Hypothalamus (tissue), 51 donors: ENCODE results near the gene TMEM200A.
"Not testable (repeated sequence)": the region's sequence is repeated elsewhere in the genome, so short reads cannot be mapped to it uniquely, and the experiment has no call there.

Experiments used
- DNase-seq, 51 donors: peaks; one replicate each; lab custom pipeline; 2025; lab: John Stamatoyannopoulos, UW

Gene TMEM200A

DNA sequence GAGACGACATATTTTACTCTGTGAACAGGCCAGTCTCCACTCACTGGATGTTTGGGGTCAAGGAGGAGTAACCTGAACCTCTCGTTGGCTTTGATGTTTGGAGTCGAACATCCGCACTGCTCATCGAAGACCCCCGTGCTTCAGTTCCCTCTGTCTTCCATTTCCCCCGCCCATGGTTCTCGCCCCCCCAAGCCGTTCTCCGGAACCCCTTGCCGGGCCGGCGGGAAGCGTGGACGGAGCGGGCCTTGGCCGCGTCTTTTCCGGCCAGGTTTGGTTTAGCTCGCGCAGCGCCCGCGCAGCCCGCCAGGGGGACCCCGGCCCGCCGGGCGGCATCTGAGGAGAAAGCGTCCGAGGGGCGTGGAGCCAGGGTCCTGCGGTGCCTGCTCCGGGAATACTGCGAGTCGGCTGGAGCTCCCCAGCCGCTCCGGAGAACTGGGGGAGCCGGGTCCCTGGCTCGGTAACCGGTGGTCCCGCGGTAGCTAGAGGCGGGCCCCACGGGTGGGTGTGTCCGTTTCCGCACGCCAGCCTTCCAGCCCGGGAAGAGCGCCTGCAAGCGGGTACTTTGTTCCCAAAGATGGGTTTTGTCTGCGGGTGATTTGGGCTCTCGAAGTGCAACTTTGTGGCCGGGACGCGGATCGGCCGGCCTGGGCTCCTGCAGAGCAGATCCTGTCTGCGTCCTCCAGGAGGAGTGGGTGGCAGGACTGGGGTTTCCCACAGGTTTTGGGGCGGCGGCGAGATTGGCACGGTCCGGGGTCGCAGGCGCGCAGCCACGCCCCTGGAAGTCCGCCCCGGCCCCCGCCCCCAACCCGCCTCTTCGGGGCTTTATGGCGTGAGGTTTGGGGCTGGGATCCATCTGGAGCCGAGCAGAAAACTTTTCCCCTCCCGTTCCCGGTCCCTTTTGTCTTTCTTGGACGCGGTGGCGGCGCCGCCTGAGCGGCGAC lies at the start of gene TMEM200A:
Gene TMEM200A (plus strand): TSS at position 852 of the 941 bp plus-strand sequence. CDS start 74,406 bp downstream, outside the sequence.
- peak in 18 of 51 donors; percentile 2 to 47 (median 17) for DNase-seq

DNA sequence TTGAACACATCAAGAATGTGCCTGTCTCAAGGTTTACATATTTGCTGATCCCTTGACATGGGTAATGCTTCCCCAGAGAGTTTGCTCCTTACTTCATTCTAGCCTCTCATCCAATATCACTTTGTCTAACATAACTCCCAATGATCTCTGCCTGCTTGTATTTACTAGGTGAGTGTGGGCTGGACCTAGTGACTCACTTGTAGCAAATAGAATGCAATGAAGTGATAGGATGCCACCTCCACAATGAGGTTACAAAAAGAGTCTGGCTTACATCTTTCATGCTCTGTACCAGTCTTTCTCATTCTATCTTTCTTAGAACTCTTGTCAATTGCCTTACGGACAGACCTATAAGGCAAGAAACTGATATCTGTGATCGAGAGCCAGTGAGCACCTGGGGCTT lies 44.9 kb upstream of the TMEM200A start:
- DNase-seq, result no peak

DNA sequence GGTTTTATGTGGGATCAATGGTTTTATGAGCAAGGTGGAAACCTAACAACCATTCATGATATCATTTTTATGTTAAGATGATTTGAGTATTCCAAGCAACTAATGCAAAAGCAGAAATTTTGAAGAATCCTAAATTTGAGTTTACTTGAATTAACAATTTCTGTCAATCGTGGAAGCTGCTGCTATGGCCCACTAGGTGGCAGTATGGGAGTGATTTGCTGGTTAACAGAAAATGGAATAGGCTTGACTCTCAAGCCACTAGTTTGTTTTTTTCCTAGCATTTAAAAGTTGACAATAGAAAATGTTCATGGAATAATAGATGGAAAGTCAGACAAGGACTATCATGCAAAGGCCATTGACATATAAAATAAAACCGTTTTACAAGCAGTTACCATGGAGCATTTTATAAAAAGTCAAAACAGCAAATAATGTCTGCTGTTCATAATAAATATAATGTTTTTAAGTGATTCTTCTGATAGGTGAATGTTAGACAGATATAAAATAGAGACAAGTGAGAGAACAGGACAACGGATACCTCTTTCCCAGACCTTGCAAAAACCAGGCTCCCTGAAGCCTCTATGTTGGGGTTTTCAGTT lies 43.0 kb upstream of the TMEM200A start:
- DNase-seq, result peak in 20 of 51 donors; percentile 1 to 55 (median 23)

DNA sequence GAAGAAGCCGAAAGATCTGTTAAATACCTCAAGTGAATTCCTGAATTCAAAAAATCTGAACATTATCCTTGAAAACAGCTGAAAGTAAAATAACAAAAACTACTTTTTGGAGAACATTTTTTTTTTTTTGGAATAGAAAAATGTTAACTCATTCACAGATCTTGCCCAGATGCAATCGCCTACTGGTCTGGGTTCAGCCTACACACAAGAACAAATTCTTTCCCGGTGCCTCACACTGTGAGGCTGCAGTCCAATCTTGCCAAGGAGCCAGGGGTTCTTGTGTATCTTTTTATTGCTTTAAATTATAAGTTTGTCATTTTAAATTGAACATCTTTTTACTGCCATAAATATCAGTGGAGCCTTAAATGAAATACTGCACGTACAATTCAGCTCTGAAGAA lies 41.2 kb upstream of the TMEM200A start:
- DNase-seq, result no peak

DNA sequence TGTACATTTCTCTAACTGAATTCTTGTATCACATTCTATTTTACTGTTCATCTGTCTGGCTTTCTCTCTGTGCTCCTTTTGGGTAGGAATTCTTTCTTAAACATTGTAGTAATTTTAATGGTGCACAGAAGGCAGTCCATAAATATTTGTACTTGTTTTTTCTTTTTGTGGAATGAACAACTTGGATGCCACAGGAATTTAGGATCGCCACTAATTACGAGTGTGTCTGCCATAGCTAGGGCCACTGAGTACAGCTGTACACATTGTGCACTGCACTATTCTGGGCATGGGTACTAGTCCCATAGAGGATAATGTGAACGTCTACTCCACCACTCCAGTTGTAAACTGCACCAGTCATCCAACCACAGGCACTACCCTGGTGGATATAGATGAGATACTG lies 39.3 kb upstream of the TMEM200A start:
- no peak for DNase-seq

DNA sequence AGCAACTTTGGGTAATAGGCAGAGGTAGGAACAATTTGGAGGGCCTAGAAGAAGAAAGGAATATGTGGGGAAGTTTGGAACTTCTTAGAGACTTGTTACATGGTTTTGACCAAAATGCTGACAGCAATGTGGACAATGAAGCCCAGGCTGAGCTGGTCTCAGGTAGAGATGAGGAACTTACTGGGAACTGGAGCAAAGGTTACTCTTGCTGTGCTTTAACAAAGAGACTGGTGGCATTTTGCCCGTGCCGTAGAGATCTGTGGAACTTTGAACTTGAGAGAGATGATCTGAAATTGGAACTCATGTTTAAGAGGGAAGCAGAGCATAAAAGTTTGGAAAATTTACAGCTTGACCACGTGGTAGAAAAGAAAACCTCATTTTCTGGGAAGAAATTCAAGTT lies 28.3 kb upstream of the TMEM200A start:
- no peak for DNase-seq

DNA sequence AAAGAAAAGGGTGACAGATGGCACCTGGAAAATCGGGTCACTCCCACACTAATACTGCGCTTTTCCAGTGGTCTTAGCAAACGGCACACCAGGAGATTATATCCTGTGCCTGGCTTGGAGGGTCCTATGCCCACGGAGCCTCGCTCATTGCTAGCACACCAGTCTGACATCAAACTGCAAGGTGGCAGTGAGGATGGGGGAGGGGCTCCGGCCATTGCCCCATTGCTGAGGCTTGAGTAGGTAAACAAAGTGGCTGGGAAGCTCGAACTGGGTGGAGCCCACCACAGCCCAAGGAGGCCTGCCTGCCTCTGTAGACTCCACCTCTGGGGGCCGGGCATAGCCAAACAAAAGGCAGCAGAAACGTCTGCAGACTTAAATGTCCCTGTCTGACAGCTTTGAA lies 19.5 kb upstream of the TMEM200A start:
- not testable (repeated sequence) for DNase-seq

DNA sequence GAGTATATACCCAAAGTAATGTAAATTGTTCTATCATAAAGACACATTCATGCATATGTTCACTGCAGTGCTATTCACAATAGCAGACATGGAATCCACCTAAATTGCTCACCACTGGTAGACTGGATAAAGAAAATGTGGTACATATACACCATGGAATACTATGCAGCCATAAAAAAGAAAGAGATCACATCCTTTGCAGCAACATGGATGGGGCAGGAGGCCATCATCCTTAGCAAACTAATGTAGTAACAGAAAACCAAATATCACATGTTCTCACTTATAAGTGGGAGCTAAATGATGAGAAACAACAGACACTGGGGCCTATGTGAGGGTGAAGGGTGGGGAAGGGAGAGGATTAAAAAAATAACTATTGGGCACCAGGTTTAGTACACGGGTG lies 11.5 kb upstream of the TMEM200A start:
- no peak for DNase-seq

DNA sequence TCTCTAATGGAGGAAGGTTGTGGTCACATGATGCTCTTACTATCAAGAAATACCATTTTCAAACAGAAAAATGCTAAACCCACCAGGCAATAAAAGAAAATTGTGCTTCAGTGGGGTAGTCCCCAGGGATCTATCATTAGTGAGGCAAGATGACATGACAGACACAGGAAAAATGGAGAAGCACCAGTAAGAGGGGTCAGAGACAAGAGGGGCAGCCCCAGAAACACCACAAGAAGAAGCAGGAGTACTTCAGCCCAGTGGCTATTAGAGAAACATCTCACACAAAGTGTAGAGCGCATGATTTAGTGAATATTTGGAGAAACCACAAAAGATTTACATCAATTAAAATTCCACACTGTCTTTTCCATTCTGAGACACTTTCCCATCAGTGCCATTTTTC lies 10.2 kb upstream of the TMEM200A start:
- DNase-seq, result no peak

DNA sequence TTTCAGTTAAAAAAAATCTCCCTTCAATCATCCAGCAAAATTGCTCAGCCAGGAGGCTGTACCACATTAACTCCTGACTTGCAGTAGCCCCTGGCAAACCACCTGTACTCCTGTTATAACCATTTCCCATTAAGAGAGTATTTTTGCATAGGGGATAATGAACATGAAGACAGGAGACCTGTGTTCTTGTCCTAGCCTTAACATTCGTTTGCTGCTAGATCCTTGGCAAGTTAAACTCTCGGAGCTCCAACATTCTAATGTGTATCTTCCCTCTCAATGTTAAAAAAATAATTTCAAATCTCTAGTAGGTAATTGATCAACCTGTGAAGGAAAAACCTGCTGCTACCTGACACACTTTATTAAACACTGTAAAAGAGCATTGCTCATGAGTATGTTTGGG lies 8.4 kb upstream of the TMEM200A start:
- no peak for DNase-seq

DNA sequence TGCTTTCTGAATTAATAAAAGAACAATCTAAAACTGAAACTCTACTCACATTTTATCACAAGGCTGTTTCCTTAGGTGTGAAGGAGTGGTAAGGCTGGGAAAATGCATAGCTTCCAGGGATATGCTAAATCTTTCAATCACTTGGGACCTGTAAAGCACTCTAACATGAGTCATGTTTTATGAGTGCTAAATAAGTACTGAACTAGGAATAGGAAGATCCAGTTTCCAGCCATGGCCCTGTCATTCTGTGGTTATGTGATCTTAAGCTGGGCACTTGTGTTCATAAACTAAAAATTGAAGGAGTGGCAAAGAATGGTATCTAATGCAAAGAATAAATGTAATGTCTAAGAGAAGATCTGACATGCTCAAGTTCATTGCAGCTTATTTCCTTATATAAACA lies 6.1 kb upstream of the TMEM200A start:
- no peak for DNase-seq

DNA sequence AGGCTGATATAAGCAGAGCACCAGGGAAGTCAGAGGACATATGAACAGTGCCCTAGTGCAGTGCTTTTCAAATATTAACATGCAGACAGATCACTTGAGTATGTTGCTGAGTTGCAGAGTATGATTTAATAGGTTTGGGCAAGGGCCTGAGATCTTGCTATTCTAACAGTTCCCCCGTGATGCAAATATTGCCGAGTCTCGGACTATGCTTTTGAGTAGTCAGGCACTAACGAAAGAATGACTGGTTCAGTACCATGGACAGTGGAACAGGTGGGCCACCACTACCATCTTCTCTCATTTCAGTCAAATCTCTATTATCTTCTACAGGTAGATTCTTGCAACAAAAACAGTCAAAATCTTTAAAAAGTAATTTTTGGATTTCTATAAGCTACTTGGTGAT lies 3.7 kb upstream of the TMEM200A start:
- DNase-seq, result no peak

DNA sequence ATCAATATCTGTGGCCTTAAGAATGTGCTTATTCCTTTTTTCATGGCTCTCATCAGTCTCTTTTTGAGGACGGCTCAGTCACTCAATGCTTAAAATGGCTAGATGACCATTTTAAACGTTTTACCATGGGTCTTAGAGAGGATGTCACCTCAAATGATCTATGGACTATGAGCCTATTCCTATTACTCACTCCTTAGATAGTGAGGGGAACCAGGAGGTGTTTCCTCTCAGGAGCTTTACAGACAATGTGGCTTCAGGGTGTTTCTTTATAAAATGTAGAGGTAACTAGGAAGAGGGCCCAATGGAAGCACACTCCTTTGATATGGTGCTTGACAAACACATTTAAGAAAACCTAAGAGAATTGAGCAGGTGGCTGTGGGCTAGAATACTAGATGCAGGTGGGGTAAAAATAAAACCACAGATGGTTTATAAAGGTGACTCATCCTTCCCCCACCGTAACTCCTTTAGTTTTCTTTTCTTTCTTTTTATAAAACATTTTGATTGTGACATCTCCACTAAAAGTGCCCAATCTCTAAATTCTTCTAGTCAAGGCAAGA lies 1.5 kb upstream of the TMEM200A start:
- DNase-seq, result no peak

DNA sequence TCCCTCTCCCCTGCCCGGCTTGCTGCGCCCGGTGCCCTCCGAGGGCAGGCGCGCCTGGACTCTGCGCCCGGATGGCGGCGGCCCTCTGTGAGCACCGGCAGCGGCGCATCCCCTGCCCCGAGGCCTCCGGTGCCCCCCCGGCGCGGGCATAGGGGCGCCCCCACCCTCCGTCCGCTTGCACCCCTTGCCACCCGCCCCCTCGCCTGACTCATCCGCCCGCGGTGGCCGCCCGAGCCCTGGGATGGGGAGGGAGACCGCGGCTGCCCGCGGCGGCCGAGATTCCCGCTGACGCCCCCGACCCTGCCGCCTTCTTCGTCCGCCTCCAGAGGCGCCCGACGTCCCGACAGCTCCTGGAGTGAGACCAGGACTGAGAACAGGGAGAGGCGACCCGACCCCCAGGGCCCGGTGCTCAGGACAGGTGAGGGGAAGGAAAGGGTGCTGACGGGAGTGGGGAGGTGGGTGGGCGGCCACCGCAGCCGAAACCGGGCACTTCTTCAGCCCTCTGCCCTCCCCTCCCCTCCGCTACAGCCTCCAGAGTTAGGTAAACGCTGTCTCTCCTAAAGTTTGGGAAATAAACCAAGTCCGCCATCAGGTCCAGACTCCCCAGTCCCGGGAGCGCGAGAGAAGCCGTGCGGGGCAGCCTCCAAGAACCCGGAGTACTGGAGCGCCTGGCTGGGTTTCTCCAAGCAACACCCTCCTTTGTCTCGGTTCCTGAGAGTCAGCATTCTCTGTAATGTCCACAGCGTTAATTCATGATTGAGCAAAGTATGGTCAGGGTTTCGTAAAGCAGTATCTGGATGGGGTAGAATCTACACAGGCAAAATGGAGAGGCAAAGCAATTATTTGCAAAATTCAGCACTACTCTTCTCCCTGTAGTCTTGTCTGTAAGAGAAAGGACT lies 539 bp downstream of the TMEM200A start:
- DNase-seq, result peak in 20 of 51 donors; percentile 1 to 52 (median 10)

DNA sequence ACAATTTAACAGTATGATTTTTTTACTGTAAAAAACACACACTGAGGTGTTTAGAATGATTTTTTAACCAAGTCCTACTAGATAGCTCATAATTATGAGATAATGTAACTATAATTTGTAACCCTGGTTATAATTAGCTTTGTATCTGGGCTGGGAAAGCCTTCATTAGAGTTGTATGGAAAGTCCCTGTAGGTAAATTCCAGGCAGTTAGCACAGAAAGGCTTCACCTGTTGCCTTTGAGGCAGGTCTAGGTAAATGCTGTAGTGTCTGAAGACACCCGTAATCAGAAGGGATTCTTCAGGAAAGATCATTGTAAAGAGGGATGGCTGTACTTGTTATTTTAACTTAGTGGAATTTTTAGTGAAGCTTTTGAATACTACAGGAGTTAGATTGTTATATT lies 1.9 kb downstream of the TMEM200A start:
- DNase-seq, result no peak

DNA sequence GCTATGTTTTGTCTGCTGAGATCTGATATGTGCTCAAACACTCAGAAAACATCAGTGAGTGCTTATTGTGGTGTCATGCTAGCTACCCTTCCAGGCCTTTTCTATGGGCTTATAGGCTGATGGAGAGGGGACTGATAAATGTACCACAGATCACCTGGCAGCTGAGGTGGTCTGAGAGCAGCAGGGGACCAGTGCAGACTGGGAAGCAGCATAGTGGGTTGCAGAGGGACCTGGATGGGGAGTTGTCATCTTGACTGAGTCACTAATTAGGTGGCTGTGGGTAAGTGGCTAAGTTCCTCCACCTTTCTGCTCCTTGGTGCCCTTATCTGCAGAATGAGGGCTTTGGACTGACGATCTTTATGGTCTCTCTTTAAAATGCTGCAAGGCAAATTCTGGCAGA lies 2.8 kb downstream of the TMEM200A start:
- DNase-seq, result no peak

DNA sequence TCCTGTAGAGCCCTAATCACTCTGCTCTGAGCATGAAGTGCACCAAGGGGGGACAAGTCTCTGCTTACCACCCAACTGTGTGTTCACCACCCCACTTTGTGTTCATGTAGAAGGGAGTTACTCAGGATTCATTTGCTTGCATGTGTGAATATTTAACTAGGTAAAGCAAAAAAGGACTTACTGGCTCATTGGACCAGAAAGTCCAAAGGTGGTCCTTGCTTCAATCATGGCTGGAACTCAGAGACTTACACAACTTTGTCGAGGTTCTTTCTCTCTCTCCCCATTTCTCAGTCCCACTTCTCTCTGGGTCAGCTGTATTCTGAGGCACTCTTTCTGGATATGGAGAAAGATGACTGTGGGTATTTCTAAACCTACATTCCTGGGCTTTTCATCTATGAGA lies 4.0 kb downstream of the TMEM200A start:
- no peak for DNase-seq

DNA sequence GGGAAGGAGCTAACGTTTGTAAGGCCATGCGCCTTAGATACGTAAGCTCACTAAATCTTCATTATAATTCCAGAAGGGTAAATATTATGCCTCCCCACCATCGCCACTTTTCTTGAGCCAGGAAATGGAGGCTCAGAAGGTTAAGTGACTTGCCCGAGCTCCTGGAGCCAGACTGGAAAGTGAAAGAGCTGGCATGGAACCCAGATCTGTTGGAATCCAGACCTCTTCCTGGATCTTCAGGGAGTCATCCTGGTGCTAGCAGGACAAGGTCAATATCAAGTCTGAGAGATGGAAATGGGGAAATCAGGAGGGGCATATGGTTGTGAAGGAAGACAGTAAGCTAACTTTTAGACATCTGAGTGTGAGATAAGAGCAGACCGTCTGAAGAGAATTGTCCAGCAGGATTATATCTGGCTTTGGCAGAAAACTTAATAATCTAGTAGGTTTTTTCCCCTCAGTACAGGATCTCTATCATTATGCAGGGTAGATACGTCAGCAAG lies 6.2 kb downstream of the TMEM200A start:
- no peak for DNase-seq

DNA sequence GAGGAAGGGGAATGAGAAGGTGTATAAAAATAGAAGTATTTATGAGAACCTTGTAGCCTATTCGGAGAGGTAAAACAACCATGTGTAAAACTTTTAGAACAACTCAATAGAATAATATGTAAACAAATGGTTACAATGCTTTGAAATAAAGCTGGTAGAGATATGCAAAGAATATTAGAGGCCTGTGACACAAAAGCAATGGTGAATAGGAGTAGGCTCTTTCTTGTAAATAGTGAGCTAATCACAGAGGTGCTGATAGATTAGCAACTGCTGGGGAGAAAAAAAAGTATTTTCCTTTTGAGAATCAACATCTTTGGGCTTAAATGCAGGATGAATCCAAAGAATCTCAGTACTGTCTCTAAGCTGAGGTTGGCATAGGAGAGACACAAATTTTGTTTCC lies 7.0 kb downstream of the TMEM200A start:
- DNase-seq, result no peak

DNA sequence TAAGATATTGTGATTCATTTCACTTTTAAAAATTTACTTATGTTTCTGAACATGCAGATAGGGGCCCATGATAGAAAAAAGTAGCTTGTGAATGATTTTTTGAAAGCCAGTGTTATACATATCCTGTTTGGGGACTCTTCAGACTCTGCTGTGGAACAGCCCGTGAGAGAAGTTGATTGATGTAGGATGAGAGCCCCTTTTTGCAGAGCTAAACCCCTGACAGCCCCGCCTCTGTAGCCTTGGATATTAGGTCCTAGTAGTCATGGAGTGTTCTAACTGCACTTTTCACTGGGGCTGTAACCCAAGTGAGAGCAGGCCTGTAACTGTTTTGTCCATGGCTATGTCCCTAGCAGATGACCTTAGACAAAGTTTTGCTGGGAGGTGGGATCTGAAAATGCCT lies 8.2 kb downstream of the TMEM200A start:
- DNase-seq, result no peak

DNA sequence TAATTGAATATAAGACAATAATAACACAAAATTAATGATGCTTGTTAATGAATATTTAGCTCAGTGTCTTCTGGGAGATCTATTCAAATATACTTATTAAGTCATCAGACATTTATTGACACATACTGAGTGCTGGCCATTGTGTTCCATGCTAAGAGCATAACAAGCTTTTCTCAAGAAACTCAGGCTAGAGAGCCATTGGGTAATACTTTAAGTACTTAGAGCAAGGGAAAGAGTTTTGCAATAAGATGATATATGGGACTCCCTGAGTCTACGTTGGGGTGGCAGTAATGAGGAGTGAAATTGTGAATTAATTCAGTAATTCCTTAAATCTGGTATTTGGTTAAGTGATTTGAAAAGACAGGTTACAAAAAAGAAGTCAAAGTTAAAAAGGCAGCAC lies 11.1 kb downstream of the TMEM200A start:
- DNase-seq, result no peak
